Psoas muscle (tissue), 8 donors: Measurements from ENCODE around the gene BBIP1. TPM values are rescaled to one million over a fixed set of nuclear protein-coding genes. Genes with fewer than 3 reads are reported as not detected.

Experiments
- ATAC-seq, 4 donors: fragments of 200-7000 bp; cut with Tn5 transposase; one replicate each; pipeline ENCODE4 v1.9.1; 2020; ENCODE audit warnings: moderate library complexity in 3 of 4, mild to moderate bottlenecking in 2 of 4
- DNase-seq, 2 donors: peaks; one replicate each; pipeline ENCODE4 v3.0.0-alpha.2; 2020
- H3K27ac ChIP-seq: fragments of 200-600 bp; one replicate; pipeline ENCODE4 v1.8.0; 2022
- H3K27me3 ChIP-seq, 3 donors: fragments of 200-600 bp in 1 of 3; one replicate each; pipeline versions ENCODE4 v1.6.1 to v1.8.0; 2013 to 2022; ENCODE audit warnings: low read length in 2 of 3, mild to moderate bottlenecking in 2 of 3, moderate library complexity in 1 of 3; ENCODE audit not compliant: insufficient read depth in 3 of 3
- H3K36me3 ChIP-seq, 2 donors: fragments of 200-600 bp in 1 of 2; one replicate each; pipeline versions ENCODE4 v1.6.1 to v1.8.0; 2013 to 2022; ENCODE audit warnings: low read depth in 1 of 2, mild to moderate bottlenecking in 1 of 2, moderate library complexity in 1 of 2; ENCODE audit not compliant: insufficient read depth in 1 of 2
- H3K4me1 ChIP-seq: fragments of 200-600 bp; one replicate; pipeline ENCODE4 v1.8.0; 2022
- H3K4me3 ChIP-seq: fragments of 200-600 bp; one replicate; pipeline ENCODE4 v1.8.0; 2022; ENCODE audit warnings: mild to moderate bottlenecking
- H3K9me3 ChIP-seq: fragments of 200-600 bp; one replicate; pipeline ENCODE4 v1.8.0; 2022
- WGBS, 3 donors: extraction: QIAGEN DNeasy Blood & Tissue Kit; methylation state at CpG; one replicate each; pipeline versions ENCODE4 v1.1.6 to v1.1.7; 2013; 5-methylcytosine and 5-hydroxymethylcytosine counted together
- intact Hi-C, 2 donors: fragments of 100-400 bp; cut with DNase I; formaldehyde crosslinking; loops; one replicate each; pipeline versions ENCODE4 v1.11.0 to v1.14.2; 2022
- polyA plus RNA-seq, 3 donors: library from polyadenylated mRNA; stranded (reverse); fragments of 200-250 nt; gene quantifications; one replicate each; pipeline ENCODE4 v1.2.3, GENCODE V29; 2013
- total RNA-seq, 4 donors: library from RNA; stranded (reverse); fragmentation: NEBNext Ultra II Directional in 2 of 4; extraction: Animal tissue kit (Norgen Biotek cat#: 25700) in 2 of 4; gene quantifications; one replicate each; pipeline versions ENCODE4 v1.2.1 to v1.2.4, GENCODE V29; 2021 to 2023
- TF ChIP-seq, protein P1 (sequence below): fragments of 200-600 bp; IDR thresholded peaks from one replicate; pipeline ENCODE4 v1.8.0; 2022; ENCODE audit warnings: antibody characterized with exemption
- donor health status: healthy with polysubstance abuse.
- donor health status: DM: no; HTN: no; CAD: no; lungs with moderate emphysema.
- donor health status: Bipolar disorder and iron deficiency.
- donor health status: healthy.
- donor health status: DM: yes; HTN: yes; CAD: no.
- donor health status: DM: no; HTN: no; CAD: no.
- donor health status: DM: no; HTN: no; CAD: no.
- donor health status: DM: yes; HTN: yes; CAD: no.

BBIP1 gene
- total and polyA plus RNA-seq, 7 donors, result 14.8 to 30.2 (median 16.5) TPM

DNA sequence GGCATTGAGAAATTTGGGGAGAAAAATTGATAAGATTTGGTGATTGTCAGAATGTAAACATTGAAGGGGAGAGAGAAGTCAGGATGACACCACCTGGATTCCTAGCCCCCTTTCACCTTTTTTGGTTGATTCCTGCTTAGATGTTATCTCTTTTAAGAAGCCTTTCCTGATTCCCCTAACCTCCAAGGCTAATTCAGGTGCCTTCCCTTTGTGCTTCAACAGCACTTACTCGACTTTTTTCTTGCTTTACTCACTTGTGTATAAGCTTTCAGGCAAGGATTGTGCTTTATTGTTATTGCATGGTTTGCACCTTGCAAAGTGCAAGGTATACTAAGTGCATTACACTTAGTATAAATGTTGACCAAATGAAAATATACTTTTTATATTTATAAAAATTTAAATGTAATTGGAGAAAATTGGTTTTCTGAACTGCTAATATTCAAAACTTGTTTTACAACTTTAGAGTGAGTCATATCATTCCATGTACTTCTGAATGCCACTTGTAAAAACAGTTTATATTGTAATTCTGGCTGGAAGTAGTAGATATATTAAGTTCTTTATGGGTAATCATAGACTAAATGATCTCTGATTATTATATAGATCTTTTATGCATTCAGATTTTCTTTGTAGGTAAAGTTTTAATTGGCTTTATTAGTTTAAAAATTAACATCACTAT lies 13.7 kb upstream of the BBIP1 start:
- intact Hi-C loops, result loop anchor here in 1 of 2 donors (10.0 kb wide), 1 partner anchor 52 kb away; no protein-coding TSS in a partner anchor
- no peak overlapping the region for H3K27ac ChIP-seq
- ATAC-seq, result no peak
- peaks cover 9% of the 10 kb centered on the region for H3K4me1 ChIP-seq
- WGBS, 3 donors, result 48 to 83% (median 55%) methylated on average over 1 of the region's 1 CpG
- no peak for DNase-seq
- no peaks in the 10 kb centered on the region for H3K9me3 ChIP-seq
- no peaks in the 10 kb centered on the region for H3K36me3 ChIP-seq
- no peak overlapping the region for H3K4me3 ChIP-seq
- H3K27me3 ChIP-seq, result no peaks in the 10 kb centered on the region
- TF ChIP-seq, protein P1, sequence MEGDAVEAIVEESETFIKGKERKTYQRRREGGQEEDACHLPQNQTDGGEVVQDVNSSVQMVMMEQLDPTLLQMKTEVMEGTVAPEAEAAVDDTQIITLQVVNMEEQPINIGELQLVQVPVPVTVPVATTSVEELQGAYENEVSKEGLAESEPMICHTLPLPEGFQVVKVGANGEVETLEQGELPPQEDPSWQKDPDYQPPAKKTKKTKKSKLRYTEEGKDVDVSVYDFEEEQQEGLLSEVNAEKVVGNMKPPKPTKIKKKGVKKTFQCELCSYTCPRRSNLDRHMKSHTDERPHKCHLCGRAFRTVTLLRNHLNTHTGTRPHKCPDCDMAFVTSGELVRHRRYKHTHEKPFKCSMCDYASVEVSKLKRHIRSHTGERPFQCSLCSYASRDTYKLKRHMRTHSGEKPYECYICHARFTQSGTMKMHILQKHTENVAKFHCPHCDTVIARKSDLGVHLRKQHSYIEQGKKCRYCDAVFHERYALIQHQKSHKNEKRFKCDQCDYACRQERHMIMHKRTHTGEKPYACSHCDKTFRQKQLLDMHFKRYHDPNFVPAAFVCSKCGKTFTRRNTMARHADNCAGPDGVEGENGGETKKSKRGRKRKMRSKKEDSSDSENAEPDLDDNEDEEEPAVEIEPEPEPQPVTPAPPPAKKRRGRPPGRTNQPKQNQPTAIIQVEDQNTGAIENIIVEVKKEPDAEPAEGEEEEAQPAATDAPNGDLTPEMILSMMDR, result no peak

DNA sequence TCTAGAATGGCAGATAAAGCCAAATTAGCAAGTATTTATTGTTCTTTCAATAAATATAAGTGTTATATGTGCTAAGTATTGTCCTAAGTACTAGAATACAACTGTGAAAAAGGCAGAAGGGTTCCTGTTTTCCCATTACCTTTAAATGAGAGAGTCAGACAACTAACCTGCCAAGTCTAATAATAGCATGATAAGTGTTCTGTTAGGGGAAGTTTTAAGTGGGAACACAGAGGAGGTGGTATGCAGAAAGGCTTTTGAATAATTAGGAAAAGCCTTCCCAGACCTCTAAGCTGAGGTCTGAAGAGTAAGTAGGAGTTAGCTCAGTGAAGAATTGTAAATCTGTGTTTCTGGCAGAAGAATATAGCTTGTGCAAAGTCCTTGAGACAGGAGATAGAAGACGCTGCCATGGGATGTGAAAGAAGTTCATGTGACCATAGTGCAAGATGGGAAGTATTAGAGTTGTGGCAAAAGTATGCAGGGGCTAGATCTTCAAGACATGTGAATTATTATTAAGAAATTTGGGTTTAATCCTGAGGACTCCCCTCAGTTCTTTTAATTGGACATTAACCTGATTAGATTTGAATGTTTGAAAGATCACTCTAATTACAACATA lies 12.9 kb upstream of the BBIP1 start:
- peaks cover 9% of the 10 kb centered on the region for H3K4me1 ChIP-seq
- intact Hi-C loops, result loop anchor here in 1 of 2 donors (10.0 kb wide), 1 partner anchor 53 kb away; no protein-coding TSS in a partner anchor
- H3K4me3 ChIP-seq, result no peak overlapping the region
- TF ChIP-seq, protein P1, result no peak
- DNase-seq (no peak), ATAC-seq (peak in 1 of 4 donors; percentile 21)
- H3K9me3 ChIP-seq, result no peaks in the 10 kb centered on the region
- 56 to 68% (median 58%) methylated on average over 1 of the region's 1 CpG for WGBS, 3 donors
- no peaks in the 10 kb centered on the region for H3K27me3 ChIP-seq
- no peak overlapping the region for H3K27ac ChIP-seq
- no peaks in the 10 kb centered on the region for H3K36me3 ChIP-seq

DNA sequence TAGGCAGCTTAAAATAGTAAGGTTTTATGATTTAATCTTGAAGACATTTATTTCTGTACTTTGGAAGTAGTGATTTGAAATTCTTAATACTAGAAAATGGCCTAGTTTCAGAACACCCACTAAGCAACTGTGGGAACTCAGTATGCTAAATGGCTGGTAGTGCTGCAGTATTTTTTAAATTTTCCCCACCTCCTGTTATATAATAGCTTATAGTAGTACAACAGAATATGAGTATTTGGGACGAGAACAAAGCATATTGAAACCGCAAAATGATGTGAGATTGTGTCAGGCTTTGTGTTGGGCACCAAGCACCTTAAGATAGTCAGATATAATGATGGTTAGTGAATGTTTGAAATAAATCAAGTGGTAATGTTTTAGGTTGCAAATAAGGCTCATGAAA lies 8.5 kb upstream of the BBIP1 start:
- Histone ChIP-seq H3K36me3 (no peaks in the 10 kb centered on the region), H3K4me1 (peaks cover 31% of the 10 kb centered on the region), H3K4me3 (no peak overlapping the region), H3K9me3 (no peaks in the 10 kb centered on the region), H3K27ac (no peak overlapping the region), H3K27me3 (no peaks in the 10 kb centered on the region)
- DNase-seq, result no peak
- WGBS, 3 donors, result 97 to 99% (median 98%) methylated on average over 2 of the region's 2 CpGs
- no peak for ATAC-seq
- intact Hi-C loops, result no loop called here
- TF ChIP-seq, protein P1, result no peak

DNA sequence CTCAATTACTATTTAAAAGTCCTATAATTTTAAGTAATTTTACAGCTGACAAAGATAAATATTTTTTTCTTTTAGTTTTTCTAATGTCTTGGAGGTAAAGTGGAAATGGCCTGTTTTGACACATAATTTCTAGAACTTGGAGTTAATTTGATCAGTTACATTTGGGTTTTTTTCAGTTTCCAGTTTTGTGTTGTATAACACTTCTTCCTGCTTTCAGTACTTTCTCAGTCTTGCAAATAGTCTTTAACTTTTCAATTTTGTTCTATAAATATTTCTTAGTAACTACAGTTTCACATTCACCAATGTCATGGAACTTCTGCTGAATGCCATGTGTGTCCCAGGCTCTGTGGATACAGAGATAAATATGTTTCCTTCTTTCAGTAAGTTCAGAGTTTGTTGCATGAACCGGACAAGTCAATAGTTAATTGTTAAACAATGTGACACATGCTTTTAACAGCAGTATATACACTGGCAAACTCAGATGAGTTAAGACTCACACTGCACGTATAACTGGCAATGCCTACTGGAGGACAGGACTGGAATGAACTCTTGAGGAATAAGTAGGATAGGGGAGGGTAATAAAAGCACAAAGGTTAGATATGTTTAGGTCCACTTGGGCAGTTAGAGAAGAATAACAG lies 5.0 kb upstream of the BBIP1 start:
- no peak overlapping the region for H3K27ac ChIP-seq
- 38 to 49% (median 46%) methylated on average over 2 of the region's 2 CpGs for WGBS, 3 donors
- no peaks in the 10 kb centered on the region for H3K27me3 ChIP-seq
- intact Hi-C loops, result no loop called here
- DNase-seq (no peak), ATAC-seq (no peak)
- no peaks in the 10 kb centered on the region for H3K36me3 ChIP-seq
- no peaks in the 10 kb centered on the region for H3K9me3 ChIP-seq
- peaks cover 41% of the 10 kb centered on the region for H3K4me1 ChIP-seq
- no peak overlapping the region for H3K4me3 ChIP-seq
- TF ChIP-seq, protein P1, result no peak
